ENCODE measurements around the gene SNTN. TPM values are rescaled to one million over a fixed set of nuclear protein-coding genes. Genes with fewer than 3 reads are reported as not detected.
"Not testable (repeated sequence)": the region's sequence is repeated elsewhere in the genome, so short reads cannot be mapped to it uniquely, and the experiment has no call there.

The SNTN gene
- total RNA-seq, 3 donors from 2014 or later: not detected

DNA sequence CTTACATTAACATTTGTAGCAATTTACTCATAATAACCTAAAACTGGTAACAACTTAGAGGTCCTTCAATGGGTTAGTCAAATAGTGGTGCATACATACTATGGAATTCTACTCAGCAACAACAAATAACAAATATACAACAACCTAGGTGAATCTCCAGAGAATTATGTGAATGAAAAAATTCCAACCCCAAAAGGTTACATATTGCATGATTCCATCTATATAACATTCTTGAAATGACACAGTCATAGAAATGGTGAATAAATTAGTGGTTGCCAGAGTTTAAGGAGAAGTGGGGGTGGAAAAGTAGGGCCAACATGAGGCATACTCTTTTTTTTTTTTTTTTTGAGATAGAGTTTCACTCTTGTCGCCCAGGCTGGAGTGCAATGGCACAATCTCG is 12.7 kb upstream of the SNTN start:
- TF ChIP-seq, protein P1, sequence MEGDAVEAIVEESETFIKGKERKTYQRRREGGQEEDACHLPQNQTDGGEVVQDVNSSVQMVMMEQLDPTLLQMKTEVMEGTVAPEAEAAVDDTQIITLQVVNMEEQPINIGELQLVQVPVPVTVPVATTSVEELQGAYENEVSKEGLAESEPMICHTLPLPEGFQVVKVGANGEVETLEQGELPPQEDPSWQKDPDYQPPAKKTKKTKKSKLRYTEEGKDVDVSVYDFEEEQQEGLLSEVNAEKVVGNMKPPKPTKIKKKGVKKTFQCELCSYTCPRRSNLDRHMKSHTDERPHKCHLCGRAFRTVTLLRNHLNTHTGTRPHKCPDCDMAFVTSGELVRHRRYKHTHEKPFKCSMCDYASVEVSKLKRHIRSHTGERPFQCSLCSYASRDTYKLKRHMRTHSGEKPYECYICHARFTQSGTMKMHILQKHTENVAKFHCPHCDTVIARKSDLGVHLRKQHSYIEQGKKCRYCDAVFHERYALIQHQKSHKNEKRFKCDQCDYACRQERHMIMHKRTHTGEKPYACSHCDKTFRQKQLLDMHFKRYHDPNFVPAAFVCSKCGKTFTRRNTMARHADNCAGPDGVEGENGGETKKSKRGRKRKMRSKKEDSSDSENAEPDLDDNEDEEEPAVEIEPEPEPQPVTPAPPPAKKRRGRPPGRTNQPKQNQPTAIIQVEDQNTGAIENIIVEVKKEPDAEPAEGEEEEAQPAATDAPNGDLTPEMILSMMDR (IDR thresholded peaks at IDR 0.05): no peak
- TF ChIP-seq POLR2A (IDR thresholded peaks at IDR 0.05) (no peak), POLR2AphosphoS5 (IDR thresholded peaks at IDR 0.05) (no peak)
- no peak overlapping the region for H3K4me3 ChIP-seq
- no peaks in the 10 kb centered on the region for H3K27me3 ChIP-seq
- H3K9me3 ChIP-seq: no peaks in the 10 kb centered on the region
- DNase-seq (ENCODE audit: low spot score in 2 of 2): no peak
- intact Hi-C loops (cut with DNase I; ENCODE audit: low total_unique reads): no loop called here
- no peaks in the 10 kb centered on the region for H3K36me3 ChIP-seq
- no peak overlapping the region for H3K27ac ChIP-seq
- no peaks in the 10 kb centered on the region for H3K4me1 ChIP-seq

DNA sequence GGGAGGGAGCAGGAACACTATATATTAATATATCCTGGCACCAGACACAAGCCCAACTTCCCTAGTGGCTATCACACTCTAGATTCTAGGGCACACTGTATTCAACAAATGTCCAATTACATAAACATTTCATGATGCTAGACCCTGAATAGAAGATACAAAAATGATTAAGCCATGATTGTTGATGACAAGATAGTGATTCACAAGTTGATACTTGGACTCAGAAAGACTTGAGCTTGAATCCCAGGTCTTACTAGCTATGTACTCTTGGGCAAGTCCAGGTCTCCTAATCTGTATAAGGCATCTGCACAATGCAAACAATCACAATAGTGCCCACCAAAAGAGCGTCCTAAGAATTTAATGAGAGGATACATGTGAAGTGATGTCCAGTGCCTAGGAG is 10.0 kb upstream of the SNTN start:
- TF ChIP-seq POLR2A (IDR thresholded peaks at IDR 0.05) (no peak), POLR2AphosphoS5 (IDR thresholded peaks at IDR 0.05) (no peak)
- TF ChIP-seq, protein P1 (IDR thresholded peaks at IDR 0.05): no peak
- no peak for DNase-seq (ENCODE audit: low spot score in 2 of 2)
- Histone ChIP-seq H3K27me3 (no peaks in the 10 kb centered on the region), H3K4me1 (no peaks in the 10 kb centered on the region), H3K4me3 (no peak overlapping the region), H3K27ac (no peak overlapping the region), H3K9me3 (no peaks in the 10 kb centered on the region), H3K36me3 (no peaks in the 10 kb centered on the region)
- intact Hi-C loops (cut with DNase I; ENCODE audit: low total_unique reads): no loop called here

DNA sequence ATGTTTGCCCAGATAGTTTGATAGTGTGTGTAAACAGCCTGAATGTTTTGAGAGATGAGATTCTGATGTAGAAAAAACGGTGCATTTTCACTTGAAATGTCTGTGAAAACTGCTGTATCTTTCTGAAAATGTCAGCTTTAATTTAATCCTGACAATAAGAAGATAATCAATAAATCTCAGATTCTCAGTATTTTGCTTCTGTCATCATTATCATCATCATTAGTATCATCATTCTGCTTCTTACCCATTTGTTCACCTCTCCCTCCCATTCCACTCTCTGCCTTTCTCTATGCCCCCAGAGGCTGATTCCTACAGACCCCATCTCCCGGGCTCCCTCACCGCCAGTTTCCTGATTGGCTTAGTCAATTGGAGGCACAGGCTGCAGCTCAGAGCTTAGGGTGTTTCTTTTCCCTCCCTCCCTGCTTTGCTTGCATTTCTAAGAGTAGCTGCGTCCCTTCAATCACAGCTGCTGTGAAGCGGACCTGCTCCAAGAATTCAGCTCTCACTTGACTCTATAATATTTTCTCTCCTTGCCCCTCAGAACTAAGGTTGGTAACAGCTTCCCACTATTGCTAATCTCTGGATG is 8.2 kb upstream of the SNTN start:
- Histone ChIP-seq H3K27me3 (no peaks in the 10 kb centered on the region), H3K36me3 (no peaks in the 10 kb centered on the region), H3K4me1 (no peaks in the 10 kb centered on the region), H3K27ac (no peak overlapping the region), H3K9me3 (no peaks in the 10 kb centered on the region), H3K4me3 (no peak overlapping the region)
- intact Hi-C loops (cut with DNase I; ENCODE audit: low total_unique reads): no loop called here
- no peak for DNase-seq (ENCODE audit: low spot score in 2 of 2)
- no peak for TF ChIP-seq POLR2AphosphoS5 (IDR thresholded peaks at IDR 0.05)
- no peak for TF ChIP-seq POLR2A (IDR thresholded peaks at IDR 0.05)
- TF ChIP-seq, protein P1 (IDR thresholded peaks at IDR 0.05): no peak

DNA sequence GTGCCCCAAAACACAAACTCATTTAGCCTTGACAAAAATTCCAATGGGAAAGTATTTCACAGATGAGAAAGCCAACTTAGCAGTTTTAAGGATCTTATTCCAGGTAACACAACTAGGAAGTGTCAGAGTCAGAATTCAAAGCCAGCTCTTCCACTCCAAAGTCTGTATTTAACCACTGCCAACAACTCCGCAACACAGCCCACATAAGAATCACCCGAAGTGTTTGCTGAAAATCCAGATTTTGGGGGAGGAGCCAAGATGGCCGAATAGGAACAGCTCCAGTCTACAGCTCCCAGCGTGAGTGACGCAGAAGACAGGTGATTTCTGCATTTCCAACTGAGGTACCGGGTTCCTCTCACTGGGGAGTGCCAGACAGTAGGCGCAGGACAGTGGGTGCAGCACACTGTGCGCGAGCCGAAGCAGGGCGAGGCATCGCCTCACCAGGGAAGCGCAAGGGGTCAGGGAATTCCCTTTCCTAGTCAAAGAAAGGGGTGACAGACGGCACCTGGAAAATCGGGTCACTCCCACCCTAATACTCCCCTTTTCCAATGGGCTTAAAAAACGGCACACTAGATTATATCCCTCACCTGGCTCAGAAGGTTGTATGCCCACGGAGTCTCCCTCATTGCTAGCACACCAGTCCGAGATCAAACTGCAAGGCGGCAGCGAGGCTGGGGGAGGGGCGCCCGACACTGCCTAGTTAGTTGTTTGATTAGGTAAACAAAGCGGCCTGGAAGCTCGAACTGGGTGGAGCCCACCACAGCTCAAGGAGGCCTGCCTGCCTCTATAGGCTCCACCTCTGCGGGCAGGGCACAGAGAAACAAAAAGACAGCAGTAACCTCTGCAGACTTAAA is 7.3 kb upstream of the SNTN start:
- H3K4me1 ChIP-seq; H3K27ac ChIP-seq; H3K27me3 ChIP-seq; H3K36me3 ChIP-seq; intact Hi-C loops (cut with DNase I; ENCODE audit: low total_unique reads); H3K9me3 ChIP-seq; DNase-seq (ENCODE audit: low spot score in 2 of 2): not testable (repeated sequence)
- peak overlapping the region in 1 of 3 donors; percentile 15 for H3K4me3 ChIP-seq

DNA sequence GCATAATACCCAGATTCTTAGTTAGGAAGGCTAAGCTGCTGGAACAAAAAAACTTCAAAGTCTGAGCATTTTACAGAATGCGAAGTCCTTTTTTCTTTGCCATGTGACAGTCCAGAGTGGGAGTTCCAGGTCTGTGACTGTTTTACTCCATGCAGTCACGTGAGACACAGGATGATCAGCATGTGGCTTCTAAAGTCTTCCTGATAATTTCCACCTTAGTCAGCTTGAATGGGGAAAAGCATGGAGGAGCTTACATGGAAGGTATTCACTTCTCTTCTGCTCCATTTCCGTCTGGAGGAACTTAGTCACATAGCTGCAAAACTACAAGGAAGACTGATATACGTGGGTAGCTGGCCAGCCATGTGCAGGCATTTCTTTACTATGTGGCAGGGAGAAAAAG is 1.7 kb downstream of the SNTN start:
- H3K4me1 ChIP-seq: no peaks in the 10 kb centered on the region
- TF ChIP-seq, protein P1 (IDR thresholded peaks at IDR 0.05): no peak
- TF ChIP-seq POLR2AphosphoS5 (IDR thresholded peaks at IDR 0.05) (no peak), POLR2A (IDR thresholded peaks at IDR 0.05) (no peak)
- DNase-seq (ENCODE audit: low spot score in 2 of 2): no peak
- no peaks in the 10 kb centered on the region for H3K9me3 ChIP-seq
- no peaks in the 10 kb centered on the region for H3K36me3 ChIP-seq
- H3K27ac ChIP-seq: no peak overlapping the region
- H3K27me3 ChIP-seq: no peaks in the 10 kb centered on the region
- H3K4me3 ChIP-seq: no peak overlapping the region
- intact Hi-C loops (cut with DNase I; ENCODE audit: low total_unique reads): no loop called here

All from breast epithelium (tissue), 4 donors.